Choroid plexus epithelial cell (primary cell): ENCODE results near the gene CALM1.

ENCODE experiments used
- DNase-seq: peaks from one replicate; pipeline ENCODE4 v3.0.0-alpha.2; 2010; ENCODE audit warnings: low read depth
- H3K4me3 ChIP-seq: 2 replicates; pipeline ENCODE4 v1.5.1; 2011; ENCODE audit warnings: low read depth, mild to moderate bottlenecking, control low read depth, low read length, moderate library complexity
- CTCF ChIP-seq: conservative IDR thresholded peaks from 2 replicates; pipeline ENCODE4 v1.5.1; 2011; ENCODE audit warnings: low read depth, mild to moderate bottlenecking, control low read depth, inconsistent platforms, low read length, moderate library complexity

CALM1 gene

GRCh38 chr14:90442388-90442787 is 45.6 kb downstream of the CALM1 start:
- TF ChIP-seq CTCF, result no peak

GRCh38 chr14:90443161-90444076 is 46.6 kb downstream of the CALM1 start:
- DNase-seq, result no peak
- no peak for TF ChIP-seq CTCF
- no peak overlapping the region for H3K4me3 ChIP-seq

More at GRCh38 chr14:90442388-90442787, 45.6 kb downstream of the CALM1 start:
- no peak for DNase-seq
- no peak overlapping the region for H3K4me3 ChIP-seq

GRCh38 chr14:90444077-90444696 is 47.4 kb downstream of the CALM1 start:
- H3K4me3 ChIP-seq, result no peak overlapping the region
- peak; percentile 19 for DNase-seq
- no peak for TF ChIP-seq CTCF

GRCh38 chr14:90445011-90445410 is 48.2 kb downstream of the CALM1 start:
- no peak overlapping the region for H3K4me3 ChIP-seq
- TF ChIP-seq CTCF, result no peak
- DNase-seq, result no peak

- no peak for DNase-seq
- H3K4me3 ChIP-seq, result no peak overlapping the region
- no peak for TF ChIP-seq CTCF
Observed at GRCh38 chr14:90446405-90446804, 49.6 kb downstream of the CALM1 start.

- no peak for TF ChIP-seq CTCF
- no peak overlapping the region for H3K4me3 ChIP-seq
- DNase-seq, result no peak
Observed at GRCh38 chr14:90447720-90448497, 51.1 kb downstream of the CALM1 start.
